HG02610 (cell line): Measurements from ENCODE around the gene NR1H2.
A peak's percentile ranks its signal among the peaks of the same experiment; 100 is the strongest.

Experiments used
- ATAC-seq: cut with Tn5 transposase; IDR thresholded peaks from one replicate; pipeline ENCODE4 v1.9.1; 2021; ENCODE audit warnings: mild to moderate bottlenecking, moderate library complexity; ENCODE audit not compliant: unreplicated experiment

NR1H2 gene

GRCh38 chr19:50399368-50399745, 23.1 kb downstream of the NR1H2 start:
- no peak for ATAC-seq

- ATAC-seq = no peak
Measured at GRCh38 chr19:50401605-50402450, 25.6 kb downstream of the NR1H2 start.

GRCh38 chr19:50402544-50403301, 26.5 kb downstream of the NR1H2 start:
- no peak for ATAC-seq

- no peak for ATAC-seq
Measured at GRCh38 chr19:50406156-50406820, 30.0 kb downstream of the NR1H2 start.

GRCh38 chr19:50406829-50407228, 30.6 kb downstream of the NR1H2 start:
- no peak for ATAC-seq

DNA sequence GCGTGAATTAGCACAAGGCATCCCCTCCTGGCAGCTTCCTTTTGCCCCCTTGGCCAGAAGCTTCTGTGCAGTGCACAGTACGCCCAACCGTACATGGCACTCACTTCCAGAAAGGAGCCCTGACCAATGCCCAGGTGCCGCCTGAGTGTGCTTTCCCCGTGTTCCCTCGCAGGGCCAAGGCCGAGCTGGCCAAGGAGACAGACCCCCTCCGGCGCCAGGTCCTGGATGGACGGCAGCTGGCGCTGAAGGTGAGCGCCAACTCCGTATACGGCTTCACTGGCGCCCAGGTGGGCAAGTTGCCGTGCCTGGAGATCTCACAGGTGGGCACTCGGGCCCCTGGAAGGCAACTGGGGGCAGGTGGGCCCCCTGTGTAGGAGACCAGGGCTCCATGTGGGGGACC, 33.1 kb downstream of the NR1H2 start:
- ATAC-seq = no peak

- no peak for ATAC-seq
Measured at GRCh38 chr19:50410109-50410508, 33.9 kb downstream of the NR1H2 start.

- ATAC-seq = no peak
Measured at GRCh38 chr19:50412419-50412818, 36.2 kb downstream of the NR1H2 start.

DNA sequence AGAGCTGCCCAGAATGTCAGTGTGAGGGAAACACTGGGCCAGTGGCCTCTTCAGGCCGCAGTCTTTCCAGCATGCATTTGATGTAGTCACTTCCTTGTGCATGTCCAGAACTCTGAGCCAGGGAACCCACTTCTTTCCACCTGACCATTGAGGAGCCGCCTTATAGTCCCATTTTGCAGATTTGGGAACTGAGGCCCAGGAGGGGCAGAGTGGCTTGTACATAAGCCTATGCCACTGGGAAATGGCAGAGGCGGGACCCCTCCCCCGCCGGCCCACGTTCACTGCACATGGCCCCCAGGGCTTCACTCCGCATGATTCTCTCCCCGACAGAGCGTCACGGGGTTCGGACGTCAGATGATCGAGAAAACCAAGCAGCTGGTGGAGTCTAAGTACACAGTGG, 36.8 kb downstream of the NR1H2 start:
- no peak for ATAC-seq

GRCh38 chr19:50413531-50413930, 37.3 kb downstream of the NR1H2 start:
- no peak for ATAC-seq

DNA sequence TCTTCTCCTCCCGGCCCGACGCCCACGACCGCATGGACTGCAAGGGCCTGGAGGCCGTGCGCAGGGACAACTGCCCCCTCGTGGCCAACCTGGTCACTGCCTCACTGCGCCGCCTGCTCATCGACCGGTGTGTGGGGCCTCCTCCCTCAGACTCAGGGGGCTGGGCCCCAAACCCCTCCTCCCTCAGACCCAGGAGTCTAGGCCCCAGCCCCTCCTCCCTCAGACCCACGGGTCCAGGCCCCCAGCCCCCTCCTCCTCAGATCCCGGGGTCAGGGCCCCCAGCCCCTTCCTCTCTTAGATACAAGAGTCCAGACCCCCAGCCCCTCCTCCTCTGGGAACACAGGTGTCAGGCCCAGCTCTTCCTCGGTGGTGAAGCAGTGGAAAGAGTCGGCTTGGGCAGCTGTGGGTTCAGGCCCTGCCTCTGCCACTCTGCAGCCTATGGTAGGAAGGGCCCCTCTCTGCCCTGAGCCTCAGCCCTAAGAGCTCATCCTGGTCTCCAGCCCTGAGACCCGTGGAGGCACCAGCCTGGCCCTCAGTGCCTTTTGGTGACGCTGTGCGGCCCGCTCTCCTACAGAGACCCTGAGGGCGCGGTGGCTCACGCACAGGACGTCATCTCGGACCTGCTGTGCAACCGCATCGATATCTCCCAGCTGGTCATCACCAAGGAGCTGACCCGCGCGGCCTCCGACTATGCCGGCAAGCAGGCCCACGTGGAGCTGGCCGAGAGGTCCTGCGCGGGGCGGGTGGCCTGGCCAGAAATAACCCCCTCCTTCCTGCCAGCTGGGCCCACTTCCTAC, 38.8 kb downstream of the NR1H2 start:
- no peak for ATAC-seq

DNA sequence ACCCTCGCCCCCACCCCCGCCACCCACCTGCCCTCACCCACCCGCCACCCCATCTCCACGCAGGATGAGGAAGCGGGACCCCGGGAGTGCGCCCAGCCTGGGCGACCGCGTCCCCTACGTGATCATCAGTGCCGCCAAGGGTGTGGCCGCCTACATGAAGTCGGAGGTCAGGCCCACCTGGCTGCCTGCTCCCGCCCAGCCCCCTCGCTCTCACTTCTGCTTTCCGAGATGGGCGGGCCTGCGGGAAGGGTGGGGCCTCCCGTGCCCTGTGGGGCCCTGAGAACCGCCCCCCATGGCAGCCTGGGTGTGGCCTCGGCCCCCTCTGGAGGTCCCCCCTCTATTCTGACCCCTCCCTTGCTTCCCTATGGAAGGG, 39.4 kb downstream of the NR1H2 start:
- peak; percentile 31 for ATAC-seq

DNA sequence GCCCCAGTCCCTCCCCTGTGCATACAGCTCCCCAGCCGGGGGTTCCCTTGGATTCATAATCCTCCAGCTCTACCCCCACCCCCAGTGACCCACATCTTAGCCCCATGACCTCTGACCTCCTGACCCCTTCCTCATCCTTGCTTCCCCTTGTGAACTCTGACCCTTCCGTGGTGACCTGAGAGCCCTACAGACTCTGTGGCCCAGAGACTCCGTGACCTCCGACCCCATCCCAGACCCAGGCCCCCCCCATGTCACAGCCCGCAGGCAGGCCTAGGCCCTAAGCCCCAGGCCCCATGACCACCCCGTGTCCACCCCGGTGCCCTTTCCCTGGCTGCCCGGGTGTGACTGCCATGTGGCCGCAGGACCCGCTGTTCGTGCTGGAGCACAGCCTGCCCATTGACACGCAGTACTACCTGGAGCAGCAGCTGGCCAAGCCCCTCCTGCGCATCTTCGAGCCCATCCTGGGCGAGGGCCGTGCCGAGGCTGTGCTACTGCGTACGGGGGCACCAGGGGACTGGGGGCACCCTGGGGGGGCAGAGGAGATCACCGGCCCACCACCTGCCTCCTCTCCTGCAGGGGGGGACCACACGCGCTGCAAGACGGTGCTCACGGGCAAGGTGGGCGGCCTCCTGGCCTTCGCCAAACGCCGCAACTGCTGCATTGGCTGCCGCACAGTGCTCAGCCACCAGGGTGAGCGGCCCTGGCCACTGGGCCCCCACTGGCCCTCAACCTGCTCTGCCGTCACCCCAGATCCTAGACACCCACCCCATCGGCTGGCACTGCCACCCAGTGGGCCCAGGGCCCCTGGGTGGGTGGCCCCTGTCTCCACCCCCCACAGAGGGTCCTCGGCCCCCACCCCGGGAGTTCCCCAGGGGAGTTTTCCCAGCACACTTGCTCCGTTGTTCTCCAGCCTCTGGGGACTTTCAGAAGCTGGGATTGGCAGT, 40.0 kb downstream of the NR1H2 start:
- ATAC-seq = no peak

DNA sequence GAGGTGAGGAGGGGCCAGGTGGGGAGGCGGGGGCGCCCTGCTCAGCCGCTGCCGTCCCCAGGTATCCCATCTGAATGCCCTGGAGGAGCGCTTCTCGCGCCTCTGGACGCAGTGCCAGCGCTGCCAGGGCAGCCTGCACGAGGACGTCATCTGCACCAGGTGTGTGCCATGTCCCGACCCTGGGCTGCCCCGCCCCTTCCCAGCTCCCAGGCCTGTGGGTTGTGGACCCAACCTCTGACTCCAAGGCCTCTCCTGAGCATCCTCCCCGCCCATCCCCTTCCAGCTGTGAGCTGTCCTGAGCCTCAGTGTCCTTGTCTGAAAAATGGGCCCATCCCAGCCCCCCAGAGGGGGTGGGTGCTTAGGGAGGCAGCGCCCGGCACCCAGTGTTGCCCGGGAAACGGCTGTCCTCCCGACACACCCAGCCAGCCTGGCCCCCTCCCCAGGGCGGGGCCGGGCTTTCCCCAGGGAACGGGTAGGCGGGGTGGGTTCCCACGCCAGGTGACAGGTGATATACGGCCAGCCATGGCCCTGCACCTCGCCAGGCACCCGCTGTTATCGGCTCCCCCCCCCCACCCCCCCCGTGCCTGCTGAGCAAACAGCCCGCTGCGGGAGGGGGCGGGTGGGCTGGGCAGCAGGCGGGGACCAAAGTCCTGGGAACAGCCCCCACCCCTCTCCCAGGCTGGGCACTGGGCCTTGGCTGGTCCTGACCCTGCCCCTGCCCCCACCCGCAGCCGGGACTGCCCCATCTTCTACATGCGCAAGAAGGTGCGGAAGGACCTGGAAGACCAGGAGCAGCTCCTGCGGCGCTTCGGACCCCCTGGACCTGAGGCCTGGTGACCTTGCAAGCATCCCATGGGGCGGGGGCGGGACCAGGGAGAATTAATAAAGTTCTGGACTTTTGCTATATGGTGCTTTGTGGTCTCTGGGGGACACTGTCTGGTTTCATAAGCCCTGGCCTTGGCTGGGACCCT, 41.1 kb downstream of the NR1H2 start:
- no peak for ATAC-seq

- ATAC-seq = no peak
Measured at GRCh38 chr19:50418176-50419021, 42.1 kb downstream of the NR1H2 start, which contains the start of gene SPIB. TSS of gene SPIB (plus strand) at chr19:50418938. CDS start at chr19:50418963, 25 bp downstream.

- no peak for ATAC-seq
Measured at GRCh38 chr19:50419022-50419579, 42.8 kb downstream of the NR1H2 start.

DNA sequence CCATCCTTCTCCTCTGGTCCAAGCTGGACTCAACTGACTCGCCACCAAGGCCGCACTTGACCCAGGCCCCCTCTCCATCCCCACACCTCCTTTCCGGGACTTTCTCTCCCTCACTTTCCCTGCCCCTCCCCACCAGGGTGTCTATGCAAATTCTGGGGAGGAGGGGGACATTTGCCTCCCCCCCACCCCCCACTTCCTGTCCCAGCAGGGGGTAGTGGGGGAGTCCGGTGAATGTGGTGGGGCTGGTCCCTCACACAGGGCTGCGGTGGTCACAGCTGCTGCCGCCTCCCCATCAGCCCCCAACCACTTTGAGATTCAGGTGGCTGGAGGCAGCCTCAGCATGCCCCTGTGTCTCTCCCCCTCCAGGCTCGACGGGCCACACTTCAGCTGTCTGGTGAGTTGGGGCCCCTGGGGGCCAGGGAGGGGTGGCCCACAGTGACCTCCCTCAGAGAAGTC, 43.4 kb downstream of the NR1H2 start:
- no peak for ATAC-seq
